OCI-LY3 (cell line): Measurements from ENCODE around the gene GALNT18.

Experiments
- H2AFZ ChIP-seq: fragments of 200-600, 300-600 bp; shearing (Covaris generic); 2 replicates; pipeline ENCODE4 v1.6.0; 2014; ENCODE audit warnings: antibody characterized with exemption, low read depth, low read length
- H3K27ac ChIP-seq: fragments of 200-600, 300-600 bp; sonication (generic); 2 replicates; pipeline ENCODE4 v1.5.1; 2014; ENCODE audit warnings: mild to moderate bottlenecking, low read length, moderate library complexity, mixed read lengths
- H3K27me3 ChIP-seq: fragments of 200-600, 300-600 bp; sonication (generic); 2 replicates; pipeline ENCODE4 v1.6.1; 2014; ENCODE audit warnings: low read depth, low read length, mixed read lengths
- H3K36me3 ChIP-seq: fragments of 200-600, 300-600 bp; sonication (generic); replicated peaks from 2 replicates; pipeline ENCODE3; 2014; ENCODE audit warnings: low read depth, low read length, mixed read lengths
- H3K4me1 ChIP-seq: fragments of 300-600, 200-600 bp; sonication (generic); 2 replicates; pipeline ENCODE4 v1.6.1; 2014; ENCODE audit warnings: low read length, mixed read lengths
- H3K4me2 ChIP-seq: fragments of 200-600, 300-600 bp; sonication (generic); 2 replicates; pipeline ENCODE4 v1.6.1; 2014; ENCODE audit warnings: low read length, mixed read lengths
- H3K4me3 ChIP-seq: fragments of 300-600, 200-600 bp; sonication (generic); 2 replicates; pipeline ENCODE4 v1.5.1; 2014; ENCODE audit warnings: antibody characterized with exemption, mild to moderate bottlenecking, low read length, moderate library complexity
- H3K79me2 ChIP-seq: fragments of 300-600, 200-600 bp; shearing (Covaris generic); 2 replicates; pipeline ENCODE4 v1.6.1; 2014; ENCODE audit warnings: mild to moderate bottlenecking, low read length, mixed read lengths
- H3K9ac ChIP-seq: fragments of 300-600, 200-600 bp; shearing (Covaris generic); 2 replicates; pipeline ENCODE4 v1.6.0; 2014; ENCODE audit warnings: mild to moderate bottlenecking, low read length, moderate library complexity
- H3K9me3 ChIP-seq: fragments of 200-600, 300-600 bp; shearing (Covaris generic); 2 replicates; pipeline ENCODE4 v1.6.1; 2014; ENCODE audit warnings: low read length, mixed read lengths; ENCODE audit not compliant: insufficient read depth
- H4K20me1 ChIP-seq: fragments of 200-600, 300-600 bp; sonication (generic); 2 replicates; pipeline ENCODE4 v1.6.1; 2016; ENCODE audit warnings: low read length, mixed read lengths; ENCODE audit not compliant: insufficient read depth
- CTCF ChIP-seq: fragments of 200-600, 300-600 bp; sonication (generic); IDR thresholded peaks from 2 replicates; pipeline ENCODE4 v1.5.1; 2014; ENCODE audit warnings: antibody characterized with exemption, low read length, low read depth
- EZH2phosphoT487 ChIP-seq: fragments of 200-600 bp; shearing (Covaris generic); IDR thresholded peaks from 2 replicates; pipeline ENCODE4 v1.6.1; 2018; ENCODE audit warnings: antibody characterized with exemption, mixed run types, low read depth

GALNT18 gene

DNA sequence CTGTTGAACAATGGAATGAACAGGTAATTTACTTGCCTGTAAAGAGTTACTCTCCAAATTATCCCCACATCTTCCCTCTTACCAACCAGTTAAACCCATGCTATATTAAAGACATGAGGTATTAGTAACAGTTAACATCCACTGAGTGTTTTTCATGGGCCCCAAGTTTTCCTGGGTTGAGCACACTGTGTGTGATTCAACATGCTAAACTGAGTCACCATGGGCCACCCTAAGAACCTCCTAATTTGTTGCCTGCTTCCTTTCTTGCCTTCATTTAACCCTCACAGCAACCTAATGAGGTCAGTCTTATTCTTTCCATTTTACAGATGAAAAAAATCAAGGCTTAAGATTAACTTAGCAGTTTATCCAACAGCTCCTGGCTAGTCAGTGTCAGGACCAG lies 51.0 kb downstream of the GALNT18 start:
- Histone ChIP-seq H3K79me2 (no peaks in the 10 kb centered on the region), H4K20me1 (no peaks in the 10 kb centered on the region), H3K27ac (no peak overlapping the region), H2AFZ (no peak overlapping the region), H3K4me1 (no peaks in the 10 kb centered on the region), H3K27me3 (no peaks in the 10 kb centered on the region), H3K9ac (no peak overlapping the region), H3K4me2 (no peak overlapping the region), H3K4me3 (no peak overlapping the region), H3K36me3 (no peaks in the 10 kb centered on the region), H3K9me3 (no peaks in the 10 kb centered on the region)
- no peak for TF ChIP-seq CTCF
- no peak for TF ChIP-seq EZH2phosphoT487

DNA sequence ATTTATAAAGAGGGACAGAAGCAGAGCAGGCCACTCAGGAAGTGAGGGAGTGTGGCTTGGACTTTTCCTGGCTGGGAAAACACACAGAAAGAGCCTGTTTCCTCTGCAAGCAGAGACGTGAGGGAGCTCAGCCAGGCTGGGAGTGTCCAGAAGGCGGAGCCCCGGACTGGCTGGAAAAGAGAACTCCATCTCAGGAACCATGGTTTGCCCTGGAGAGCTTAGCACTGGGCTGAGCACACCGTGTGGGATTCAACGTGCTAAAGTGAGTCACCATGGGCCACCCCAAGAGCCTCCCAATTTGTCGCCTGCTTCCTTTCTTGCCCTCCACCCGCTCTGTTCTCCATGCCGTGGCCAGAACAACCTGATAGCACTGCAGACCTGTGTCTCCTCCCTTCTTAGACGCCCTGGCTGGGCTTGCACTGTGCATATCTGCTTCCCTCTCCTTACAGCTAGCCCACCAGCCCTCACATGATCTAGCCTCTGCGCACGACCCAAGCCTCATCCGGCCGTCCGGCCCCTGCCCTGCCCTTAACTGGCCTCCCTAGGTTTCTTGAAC lies 51.8 kb downstream of the GALNT18 start:
- Histone ChIP-seq H2AFZ (no peak overlapping the region), H3K4me3 (no peak overlapping the region), H3K27ac (no peak overlapping the region), H4K20me1 (no peaks in the 10 kb centered on the region), H3K4me2 (no peak overlapping the region), H3K9ac (no peak overlapping the region), H3K27me3 (no peaks in the 10 kb centered on the region), H3K79me2 (no peaks in the 10 kb centered on the region), H3K4me1 (no peaks in the 10 kb centered on the region), H3K9me3 (no peaks in the 10 kb centered on the region), H3K36me3 (no peaks in the 10 kb centered on the region)
- TF ChIP-seq EZH2phosphoT487 (no peak), CTCF (no peak)

- no peak overlapping the region for H3K27ac ChIP-seq
- H3K4me1 ChIP-seq = no peaks in the 10 kb centered on the region
- H3K27me3 ChIP-seq = no peaks in the 10 kb centered on the region
- H3K9me3 ChIP-seq = no peaks in the 10 kb centered on the region
- no peak overlapping the region for H3K4me3 ChIP-seq
- no peak overlapping the region for H3K9ac ChIP-seq
- H3K4me2 ChIP-seq = no peak overlapping the region
- H4K20me1 ChIP-seq = no peaks in the 10 kb centered on the region
- H3K79me2 ChIP-seq = no peaks in the 10 kb centered on the region
- no peak overlapping the region for H2AFZ ChIP-seq
- no peaks in the 10 kb centered on the region for H3K36me3 ChIP-seq
- no peak for TF ChIP-seq CTCF
These were observed 53.1 kb downstream of the GALNT18 start for GRCh38 chr11:11568651-11569229.

DNA sequence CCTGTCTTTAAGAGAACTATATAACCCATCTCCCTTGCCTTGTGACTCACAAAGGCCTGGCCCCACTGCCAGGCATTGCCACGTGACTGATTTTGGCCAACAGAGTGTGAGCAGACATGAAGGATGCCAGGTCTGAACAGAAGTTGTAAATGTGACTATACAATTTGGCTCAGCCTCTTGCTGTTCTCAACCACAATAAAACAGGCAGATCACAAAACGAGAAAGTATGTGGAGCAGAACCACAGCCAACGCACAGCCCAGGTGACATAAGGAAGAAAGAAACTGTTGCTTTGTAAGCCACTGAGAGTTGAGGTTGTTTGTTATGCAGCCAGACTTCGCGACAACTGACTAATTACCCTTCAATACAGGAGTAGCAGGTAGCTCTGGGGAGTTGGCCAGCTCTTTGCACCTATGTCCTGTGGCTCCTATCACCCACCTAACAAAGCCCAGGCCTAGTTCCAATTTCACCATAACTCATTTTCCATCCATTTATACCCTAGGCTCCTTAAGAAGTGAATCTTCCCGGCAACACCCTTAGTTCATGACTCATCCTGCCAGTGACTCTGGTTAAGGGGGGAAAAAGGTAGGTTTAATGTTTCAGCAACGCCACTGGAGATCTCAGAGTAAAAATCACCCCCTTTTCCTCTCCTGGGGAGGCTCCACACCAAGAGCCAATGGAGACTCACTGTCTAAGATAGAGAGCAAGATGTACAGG lies 53.7 kb downstream of the GALNT18 start:
- Histone ChIP-seq H3K9me3 (no peaks in the 10 kb centered on the region), H3K36me3 (no peaks in the 10 kb centered on the region), H3K27ac (no peak overlapping the region), H3K4me3 (no peak overlapping the region), H2AFZ (no peak overlapping the region), H3K4me1 (no peaks in the 10 kb centered on the region), H4K20me1 (no peaks in the 10 kb centered on the region), H3K27me3 (no peaks in the 10 kb centered on the region), H3K9ac (no peak overlapping the region), H3K4me2 (no peak overlapping the region), H3K79me2 (no peaks in the 10 kb centered on the region)
- TF ChIP-seq CTCF (no peak), EZH2phosphoT487 (no peak)
